Esophagus muscularis mucosa (tissue), 4 donors: ENCODE measurements around the gene TCF7. TPM values are rescaled to one million over a fixed set of nuclear protein-coding genes. Genes with fewer than 3 reads are reported as not detected.

Experiments used
- DNase-seq: peaks from one replicate; pipeline ENCODE4 v3.0.0-alpha.2; 2017; ENCODE audit errors: extremely low spot score
- H3K27ac ChIP-seq, 4 donors: fragments of 200-600 bp; sonication (generic); replicated peaks in 1 of 4; 1 replicate in 3 of 4; 2 replicates in 1 of 4; pipeline ENCODE4 v1.5.1; 2016 to 2019; ENCODE audit warnings: mild to moderate bottlenecking in 1 of 4
- H3K27me3 ChIP-seq, 4 donors: fragments of 200-600 bp; sonication (generic); one replicate each; pipeline versions ENCODE4 v1.5.1 to v1.6.0; 2016 to 2019
- H3K36me3 ChIP-seq, 4 donors: fragments of 200-600 bp; sonication (generic); one replicate each; pipeline ENCODE4 v1.5.1; 2016 to 2019
- H3K4me1 ChIP-seq, 4 donors: fragments of 200-600 bp; sonication (generic); one replicate each; pipeline ENCODE4 v1.5.1; 2016 to 2019
- H3K4me3 ChIP-seq, 4 donors: fragments of 200-600 bp; sonication (generic); 1 replicate in 2 of 4; 2 replicates in 2 of 4; pipeline ENCODE4 v1.5.1; 2016 to 2019; ENCODE audit warnings: mild to moderate bottlenecking in 4 of 4, moderate library complexity in 1 of 4
- H3K9me3 ChIP-seq, 4 donors: fragments of 200-600 bp; sonication (generic); 1 replicate in 3 of 4; 2 replicates in 1 of 4; pipeline ENCODE4 v1.5.1; 2016 to 2019
- EP300 ChIP-seq: sonication (generic); formaldehyde crosslinking; IDR thresholded peaks from one replicate; pipeline ENCODE4 v1.6.1; 2017; ENCODE audit warnings: antibody characterized with exemption
- POLR2A ChIP-seq: fragments of 450-650 bp; IDR thresholded peaks from one replicate; pipeline ENCODE4 v1.6.1; 2017; ENCODE audit warnings: antibody characterized with exemption, moderate library complexity, mild to moderate bottlenecking, low read depth
- POLR2AphosphoS5 ChIP-seq, 2 donors: sonication (generic); formaldehyde crosslinking; IDR thresholded peaks; one replicate each; pipeline ENCODE4 v1.6.1; 2017; ENCODE audit warnings: antibody characterized with exemption in 2 of 2
- WGBS: methylation state at CpG from one replicate; pipeline ENCODE4 v1.1.5; 2018; 5-methylcytosine and 5-hydroxymethylcytosine counted together
- intact Hi-C: fragments of 100-400 bp; cut with DNase I; formaldehyde crosslinking; loops from one replicate; pipeline ENCODE4 v1.15.1; 2023
- total RNA-seq, 4 donors: library from RNA; depleted of rRNA; stranded (reverse); fragments of >200 nt; gene quantifications; one replicate each; pipeline versions ENCODE4 v1.1.0 to v1.2.1, GENCODE V29; 2016
- TF ChIP-seq, protein P1 (sequence below), 3 experiments: fragments of 200-600 bp in 2 of 3; fragments of 450-650 bp in 1 of 3; sonication (generic) in 2 of 3; IDR thresholded peaks; one replicate each; pipeline ENCODE4 v1.5.1; 2017 to 2019; ENCODE audit warnings: antibody characterized with exemption in 3 of 3, mild to moderate bottlenecking in 2 of 3, moderate library complexity in 1 of 3

Gene TCF7
- total RNA-seq, 4 donors from 2014 or later = 0.99 to 2.1 (median 1.5) TPM

DNA sequence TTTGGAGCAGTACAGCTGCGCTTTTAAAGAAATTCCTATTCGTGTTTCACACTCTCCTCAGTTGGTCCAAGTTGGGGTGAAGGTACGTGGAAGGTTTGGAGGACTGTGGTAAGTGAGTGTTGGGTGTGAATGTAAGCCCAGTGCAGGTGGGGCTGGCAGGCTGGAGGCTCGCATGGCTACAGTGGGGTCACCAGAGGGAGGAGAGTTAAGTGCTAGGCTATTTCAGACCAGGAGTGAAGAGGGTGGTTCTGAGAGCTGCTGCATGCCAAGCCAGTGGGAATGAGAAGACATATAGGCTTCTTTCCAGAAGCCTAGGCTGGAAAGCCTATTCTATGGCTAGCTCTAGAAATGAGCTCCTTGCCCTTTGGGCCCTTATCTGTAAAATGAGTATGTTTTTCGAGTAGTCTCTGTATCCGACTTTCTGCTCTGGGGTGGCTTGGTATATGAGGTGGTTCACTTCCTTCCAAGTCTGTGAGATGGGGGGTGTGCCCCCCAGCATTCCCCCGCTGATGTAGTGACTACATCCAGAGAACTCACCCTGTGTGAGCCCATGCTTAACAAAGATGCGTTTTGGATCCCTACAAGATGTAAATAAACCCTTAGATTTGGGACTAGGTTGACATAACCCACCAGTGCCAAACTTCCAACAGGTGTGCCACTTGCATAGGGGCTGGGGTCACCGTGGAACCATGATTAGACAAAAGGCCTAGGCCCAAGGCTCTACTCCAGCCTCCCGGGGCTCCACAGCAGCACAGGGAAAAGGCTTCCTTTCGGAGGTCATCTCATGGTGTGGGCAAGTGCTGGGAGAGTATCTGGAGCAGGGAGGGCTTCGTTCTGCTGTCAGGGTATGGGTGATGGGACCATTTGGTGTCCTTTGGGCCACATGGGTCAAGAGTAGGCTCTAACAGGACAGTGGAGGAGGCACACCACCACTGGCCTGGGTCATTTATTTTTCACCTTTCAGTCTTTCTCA is 2.6 kb downstream of the TCF7 start:
- no peak overlapping the region for H3K27ac ChIP-seq
- H3K36me3 ChIP-seq = no peaks in the 10 kb centered on the region
- H3K4me1 ChIP-seq = peaks cover 17 to 25% (median 24%) of the 10 kb centered on the region in 4 donors
- H3K27me3 ChIP-seq = peaks cover 0 to 17% (median 13%) of the 10 kb centered on the region in 4 donors
- WGBS = 92% methylated on average over 12 of the region's 12 CpGs
- no peak for DNase-seq
- intact Hi-C loops = no loop called here
- no peaks in the 10 kb centered on the region for H3K9me3 ChIP-seq
- H3K4me3 ChIP-seq = no peak overlapping the region
- no peak for TF ChIP-seq POLR2AphosphoS5 (IDR thresholded peaks at IDR 0.05)

DNA sequence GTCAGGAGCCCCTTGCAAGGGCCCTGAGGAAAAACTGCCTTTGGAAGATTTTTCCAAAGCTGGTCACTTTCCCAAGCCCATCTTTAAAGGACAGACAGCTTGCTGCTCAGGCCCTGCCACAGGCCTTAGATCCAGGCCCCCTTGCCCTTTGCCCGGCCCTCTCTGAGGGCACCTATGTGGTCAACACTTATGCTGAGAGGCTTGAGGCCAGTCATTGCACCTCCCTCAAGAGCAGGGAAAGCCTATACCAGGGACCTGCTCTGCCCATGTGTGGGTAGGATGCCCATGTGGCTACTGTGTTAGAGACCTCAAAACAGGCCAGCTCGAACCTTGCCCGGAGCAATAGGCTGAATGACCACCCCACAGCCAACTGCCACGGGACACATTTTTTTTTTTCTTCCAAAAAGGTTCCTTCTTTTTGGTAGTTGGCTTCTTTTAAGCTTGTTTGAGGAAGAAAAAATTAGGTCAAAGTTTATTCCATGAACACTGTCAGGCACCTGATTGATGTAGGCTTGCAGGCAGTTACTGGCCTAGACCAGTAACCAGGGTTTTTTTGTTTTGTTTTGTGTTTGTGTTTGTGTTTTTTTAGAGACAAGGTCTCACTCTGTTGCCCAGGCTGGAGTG is 3.8 kb downstream of the TCF7 start:
- 92% methylated on average over 4 of the region's 4 CpGs for WGBS
- Histone ChIP-seq H3K4me1 (peaks cover 13 to 20% (median 19%) of the 10 kb centered on the region in 4 donors), H3K9me3 (no peaks in the 10 kb centered on the region), H3K36me3 (no peaks in the 10 kb centered on the region), H3K27me3 (peaks cover 0 to 5% (median 4%) of the 10 kb centered on the region in 4 donors), H3K4me3 (no peak overlapping the region), H3K27ac (no peak overlapping the region)
- no peak for DNase-seq
- TF ChIP-seq EP300 (no peak), POLR2A (no peak), POLR2AphosphoS5 (IDR thresholded peaks at IDR 0.05) (no peak)
- TF ChIP-seq, protein P1, sequence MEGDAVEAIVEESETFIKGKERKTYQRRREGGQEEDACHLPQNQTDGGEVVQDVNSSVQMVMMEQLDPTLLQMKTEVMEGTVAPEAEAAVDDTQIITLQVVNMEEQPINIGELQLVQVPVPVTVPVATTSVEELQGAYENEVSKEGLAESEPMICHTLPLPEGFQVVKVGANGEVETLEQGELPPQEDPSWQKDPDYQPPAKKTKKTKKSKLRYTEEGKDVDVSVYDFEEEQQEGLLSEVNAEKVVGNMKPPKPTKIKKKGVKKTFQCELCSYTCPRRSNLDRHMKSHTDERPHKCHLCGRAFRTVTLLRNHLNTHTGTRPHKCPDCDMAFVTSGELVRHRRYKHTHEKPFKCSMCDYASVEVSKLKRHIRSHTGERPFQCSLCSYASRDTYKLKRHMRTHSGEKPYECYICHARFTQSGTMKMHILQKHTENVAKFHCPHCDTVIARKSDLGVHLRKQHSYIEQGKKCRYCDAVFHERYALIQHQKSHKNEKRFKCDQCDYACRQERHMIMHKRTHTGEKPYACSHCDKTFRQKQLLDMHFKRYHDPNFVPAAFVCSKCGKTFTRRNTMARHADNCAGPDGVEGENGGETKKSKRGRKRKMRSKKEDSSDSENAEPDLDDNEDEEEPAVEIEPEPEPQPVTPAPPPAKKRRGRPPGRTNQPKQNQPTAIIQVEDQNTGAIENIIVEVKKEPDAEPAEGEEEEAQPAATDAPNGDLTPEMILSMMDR (IDR thresholded peaks at IDR 0.05) = no peak
- intact Hi-C loops = no loop called here

DNA sequence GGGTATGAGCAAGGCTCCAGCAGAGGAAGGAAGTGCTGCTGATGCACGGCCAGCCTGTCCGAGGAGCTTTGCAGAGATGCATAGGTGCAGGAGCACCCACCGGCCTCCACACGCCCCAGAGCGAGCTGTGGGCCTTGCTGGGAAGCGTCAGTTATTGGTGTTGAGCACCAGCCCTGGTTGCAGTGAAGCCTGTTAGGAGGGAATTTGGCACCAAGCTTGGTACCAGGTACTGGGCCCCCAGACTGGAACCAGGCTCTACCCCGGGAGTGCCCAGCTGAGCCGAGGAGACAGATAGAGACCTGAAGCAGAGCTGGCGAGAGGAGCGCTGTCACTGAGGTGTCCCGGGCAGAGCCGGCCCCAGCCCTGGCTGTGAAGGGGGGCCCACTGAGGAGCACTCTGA is 5.2 kb downstream of the TCF7 start:
- H3K27me3 ChIP-seq = no peaks in the 10 kb centered on the region
- 94% methylated on average over 3 of the region's 12 CpGs for WGBS
- H3K4me1 ChIP-seq = peaks cover 8 to 18% (median 14%) of the 10 kb centered on the region in 4 donors
- no peak overlapping the region for H3K27ac ChIP-seq
- H3K36me3 ChIP-seq = no peaks in the 10 kb centered on the region
- no peaks in the 10 kb centered on the region for H3K9me3 ChIP-seq
- H3K4me3 ChIP-seq = no peak overlapping the region
- intact Hi-C loops = no loop called here
- no peak for TF ChIP-seq POLR2A
- TF ChIP-seq, protein P1 (IDR thresholded peaks at IDR 0.05) = no peak
- TF ChIP-seq POLR2AphosphoS5 (IDR thresholded peaks at IDR 0.05) = no peak
- TF ChIP-seq EP300 = no peak
- no peak for DNase-seq

DNA sequence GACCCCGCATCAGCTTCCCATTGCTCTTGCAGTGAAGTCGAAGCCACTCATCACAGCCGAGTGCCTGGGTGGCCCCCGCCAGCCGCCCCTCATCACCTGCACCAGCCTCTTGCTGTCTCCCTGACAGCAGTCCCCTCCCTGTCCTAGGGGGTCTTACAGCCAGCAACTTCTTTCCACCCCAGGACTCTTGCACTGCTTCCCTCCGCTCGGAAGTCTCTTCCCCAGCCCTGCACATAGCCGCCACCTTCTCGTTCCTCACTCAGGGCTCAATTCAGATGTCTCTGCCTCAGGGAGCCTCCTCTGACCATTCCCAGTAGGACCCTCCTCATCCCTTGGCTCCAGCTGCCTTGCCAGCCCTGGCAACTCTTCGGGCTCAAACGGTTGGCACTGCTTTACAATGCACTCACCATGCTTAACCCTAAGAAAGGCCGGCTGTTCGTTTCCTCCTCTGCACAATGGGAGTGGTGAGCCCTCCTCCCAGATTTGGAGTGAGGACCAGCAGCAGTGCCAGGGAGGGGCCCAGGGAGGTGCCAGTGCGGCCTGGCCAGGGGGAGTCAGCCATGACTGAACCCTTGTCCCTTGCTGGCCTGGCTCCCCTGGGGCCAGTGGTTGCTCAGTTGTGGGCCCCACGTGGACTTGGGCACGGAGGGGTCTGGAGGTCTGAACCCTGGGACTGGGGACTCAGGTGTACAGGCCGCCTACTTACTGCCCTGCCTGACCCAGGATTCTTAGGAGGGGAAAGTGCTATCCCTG is 6.1 kb downstream of the TCF7 start:
- no peak overlapping the region for H3K4me3 ChIP-seq
- DNase-seq = no peak
- H3K9me3 ChIP-seq = no peaks in the 10 kb centered on the region
- no peaks in the 10 kb centered on the region for H3K27me3 ChIP-seq
- 92% methylated on average over 13 of the region's 17 CpGs for WGBS
- peaks cover 13 to 21% (median 16%) of the 10 kb centered on the region in 4 donors for H3K4me1 ChIP-seq
- intact Hi-C loops = no loop called here
- no peaks in the 10 kb centered on the region for H3K36me3 ChIP-seq
- no peak overlapping the region for H3K27ac ChIP-seq
- TF ChIP-seq, protein P1 (IDR thresholded peaks at IDR 0.05) = no peak
- no peak for TF ChIP-seq POLR2A

DNA sequence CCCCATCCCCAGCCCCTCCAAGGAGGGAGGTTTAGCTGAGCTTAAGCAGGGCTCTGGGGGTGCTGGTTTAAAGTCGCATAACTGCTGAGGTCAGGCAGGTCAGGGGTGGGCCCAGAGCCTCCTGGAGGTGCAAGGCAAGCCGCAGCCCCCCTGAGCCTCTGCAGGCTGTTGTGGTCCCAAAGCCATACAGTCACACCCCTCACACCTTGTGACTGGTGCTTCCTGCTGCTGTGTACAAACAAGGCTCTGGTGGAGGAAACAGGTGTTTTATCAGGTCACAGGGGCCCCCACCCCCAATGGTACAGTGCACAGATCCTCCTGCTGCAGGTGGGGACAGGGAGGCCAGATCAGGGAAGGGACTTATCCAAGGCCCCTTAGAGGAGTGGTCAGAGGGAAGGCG is 8.0 kb downstream of the TCF7 start:
- H3K27me3 ChIP-seq = no peaks in the 10 kb centered on the region
- peaks cover 0 to 5% (median 0%) of the 10 kb centered on the region in 4 donors for H3K36me3 ChIP-seq
- no peaks in the 10 kb centered on the region for H3K9me3 ChIP-seq
- intact Hi-C loops = no loop called here
- no CpG with 5 or more reads among the region's 3 CpGs for WGBS
- H3K27ac ChIP-seq = no peak overlapping the region
- TF ChIP-seq POLR2AphosphoS5 (IDR thresholded peaks at IDR 0.05) (peak in 1 of 2 donors; percentile 8), EP300 (no peak), POLR2A (no peak)
- TF ChIP-seq, protein P1 (IDR thresholded peaks at IDR 0.05) = no peak
- no peak for DNase-seq
- peaks cover 27 to 34% (median 31%) of the 10 kb centered on the region in 4 donors for H3K4me1 ChIP-seq
- H3K4me3 ChIP-seq = no peak overlapping the region
